GM12872 (cell line): ENCODE measurements around the gene PRODH2.

ENCODE experiments used
- TF ChIP-seq, protein P1 (sequence below): IDR thresholded peaks from 3 replicates; pipeline ENCODE4 v1.5.1; 2011; ENCODE audit warnings: low read depth, mild to moderate bottlenecking, low read length, moderate library complexity; ENCODE audit not compliant: insufficient read depth

PRODH2 gene

DNA sequence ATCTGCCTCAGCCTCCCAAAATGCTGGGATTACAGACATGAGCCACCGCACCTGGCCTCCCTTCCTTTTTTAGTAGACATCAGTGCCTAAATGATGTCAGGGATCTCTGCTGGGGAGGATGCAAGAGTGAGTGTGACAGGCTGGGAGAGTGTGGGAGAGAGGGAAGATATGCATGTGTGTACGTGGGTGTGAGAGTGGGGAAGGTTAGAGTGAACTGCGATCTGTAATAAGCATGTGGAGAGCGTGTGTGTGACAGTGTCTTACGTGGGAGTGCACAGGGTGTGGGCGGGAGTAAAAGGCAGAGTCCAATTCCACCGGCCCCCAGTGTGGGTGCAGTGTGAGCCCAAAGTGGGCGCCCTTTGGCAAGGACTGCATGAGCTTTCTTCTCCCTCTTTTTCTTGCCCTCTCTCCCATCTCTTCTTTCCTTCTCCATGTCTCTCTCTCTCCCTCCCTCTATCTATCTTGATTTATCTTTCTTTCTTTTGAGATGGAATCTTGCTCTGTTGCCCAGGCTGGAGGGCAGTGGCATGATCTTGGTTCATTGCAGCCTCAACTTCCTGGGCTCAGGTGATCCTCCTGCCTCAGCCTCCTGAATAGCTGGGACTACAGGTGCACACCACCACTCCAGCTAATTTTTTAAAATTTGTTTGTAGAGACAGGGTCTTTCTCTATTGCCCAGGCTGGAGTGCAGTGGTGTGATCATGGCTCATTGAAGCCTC is 40.6 kb upstream of the PRODH2 start:
- TF ChIP-seq, protein P1, sequence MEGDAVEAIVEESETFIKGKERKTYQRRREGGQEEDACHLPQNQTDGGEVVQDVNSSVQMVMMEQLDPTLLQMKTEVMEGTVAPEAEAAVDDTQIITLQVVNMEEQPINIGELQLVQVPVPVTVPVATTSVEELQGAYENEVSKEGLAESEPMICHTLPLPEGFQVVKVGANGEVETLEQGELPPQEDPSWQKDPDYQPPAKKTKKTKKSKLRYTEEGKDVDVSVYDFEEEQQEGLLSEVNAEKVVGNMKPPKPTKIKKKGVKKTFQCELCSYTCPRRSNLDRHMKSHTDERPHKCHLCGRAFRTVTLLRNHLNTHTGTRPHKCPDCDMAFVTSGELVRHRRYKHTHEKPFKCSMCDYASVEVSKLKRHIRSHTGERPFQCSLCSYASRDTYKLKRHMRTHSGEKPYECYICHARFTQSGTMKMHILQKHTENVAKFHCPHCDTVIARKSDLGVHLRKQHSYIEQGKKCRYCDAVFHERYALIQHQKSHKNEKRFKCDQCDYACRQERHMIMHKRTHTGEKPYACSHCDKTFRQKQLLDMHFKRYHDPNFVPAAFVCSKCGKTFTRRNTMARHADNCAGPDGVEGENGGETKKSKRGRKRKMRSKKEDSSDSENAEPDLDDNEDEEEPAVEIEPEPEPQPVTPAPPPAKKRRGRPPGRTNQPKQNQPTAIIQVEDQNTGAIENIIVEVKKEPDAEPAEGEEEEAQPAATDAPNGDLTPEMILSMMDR = no peak

DNA sequence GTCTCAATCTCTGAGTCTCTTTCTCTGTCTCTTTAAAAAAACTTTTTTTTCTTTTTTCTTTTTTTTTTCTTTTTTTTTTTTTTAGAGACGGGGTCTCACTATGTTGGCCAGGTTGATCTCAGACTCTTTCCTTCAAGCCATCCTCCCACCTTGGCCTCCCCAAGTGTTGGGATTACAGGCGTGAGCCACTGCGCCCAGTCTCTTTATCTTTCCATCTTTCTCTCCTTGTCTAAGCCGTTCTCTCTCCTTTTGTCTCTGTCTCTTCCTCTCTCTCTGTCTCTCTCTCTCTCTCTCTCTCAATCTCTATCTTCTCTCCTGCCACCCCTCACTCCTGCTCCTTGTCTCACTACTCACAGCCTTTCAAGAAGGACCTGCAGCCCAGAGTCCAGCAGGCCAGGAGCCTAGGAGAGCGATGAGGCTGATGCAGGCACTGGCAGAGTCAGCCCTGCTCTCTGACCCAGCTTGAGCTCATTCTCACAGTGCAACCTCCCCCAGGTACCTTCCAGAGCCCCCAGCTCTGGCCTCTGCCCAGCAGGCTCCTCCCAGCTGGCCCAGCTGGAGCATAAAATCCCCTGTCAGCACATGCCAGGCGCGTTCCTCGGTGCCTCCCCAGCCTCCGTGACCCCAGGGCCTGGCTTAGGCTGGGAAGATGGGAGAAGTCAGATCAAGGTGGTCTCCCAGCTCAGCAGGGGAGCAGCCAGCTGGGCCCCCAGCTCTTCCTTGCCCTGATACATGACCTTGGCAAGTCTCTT is 39.6 kb upstream of the PRODH2 start, which contains the start of gene NPHS1:
TSS of gene NPHS1 (minus strand) at position 476 of the 752 bp plus-strand sequence. CDS start 667 bp downstream, outside the sequence.
- TF ChIP-seq, protein P1 = no peak

DNA sequence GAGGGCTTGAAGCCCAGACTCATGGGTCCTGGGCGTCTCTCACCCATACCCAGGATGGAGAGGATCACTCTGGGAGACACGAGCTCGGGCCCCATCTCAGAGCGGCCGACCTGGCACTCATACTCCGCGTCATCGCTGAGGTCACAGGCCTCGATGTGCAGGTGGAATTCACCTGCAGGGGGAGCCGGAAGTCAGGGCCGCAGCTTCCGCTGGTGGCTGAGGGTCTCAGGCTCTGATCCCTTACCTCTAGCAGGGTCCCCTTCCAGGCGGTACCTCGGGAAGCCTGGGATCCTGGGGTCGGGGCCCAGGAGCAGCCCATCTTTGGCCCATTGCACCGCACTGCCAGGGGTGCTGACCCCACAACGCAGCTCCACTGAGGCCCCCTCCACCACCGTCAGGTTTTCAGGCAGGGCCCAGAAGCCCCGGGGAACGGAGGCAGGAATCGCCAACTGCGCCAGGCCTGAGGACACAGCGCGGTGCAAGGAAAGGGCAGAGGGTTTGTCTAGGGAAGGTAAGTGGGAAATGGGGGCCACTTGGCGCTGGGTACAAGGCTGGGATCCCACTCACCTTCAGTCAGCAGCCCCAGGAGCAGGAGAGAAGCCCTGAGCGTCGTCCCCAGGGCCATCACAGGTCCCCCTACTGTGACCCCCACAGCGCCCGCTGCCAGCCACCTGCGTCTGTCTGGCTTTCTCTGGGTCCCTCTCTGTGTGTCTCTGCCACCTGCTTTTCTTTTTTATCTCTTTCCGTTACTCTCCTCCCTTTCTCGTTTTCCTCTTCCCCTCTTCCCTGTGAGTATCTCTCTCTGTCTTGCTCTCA is 38.8 kb upstream of the PRODH2 start:
- TF ChIP-seq, protein P1 = no peak

DNA sequence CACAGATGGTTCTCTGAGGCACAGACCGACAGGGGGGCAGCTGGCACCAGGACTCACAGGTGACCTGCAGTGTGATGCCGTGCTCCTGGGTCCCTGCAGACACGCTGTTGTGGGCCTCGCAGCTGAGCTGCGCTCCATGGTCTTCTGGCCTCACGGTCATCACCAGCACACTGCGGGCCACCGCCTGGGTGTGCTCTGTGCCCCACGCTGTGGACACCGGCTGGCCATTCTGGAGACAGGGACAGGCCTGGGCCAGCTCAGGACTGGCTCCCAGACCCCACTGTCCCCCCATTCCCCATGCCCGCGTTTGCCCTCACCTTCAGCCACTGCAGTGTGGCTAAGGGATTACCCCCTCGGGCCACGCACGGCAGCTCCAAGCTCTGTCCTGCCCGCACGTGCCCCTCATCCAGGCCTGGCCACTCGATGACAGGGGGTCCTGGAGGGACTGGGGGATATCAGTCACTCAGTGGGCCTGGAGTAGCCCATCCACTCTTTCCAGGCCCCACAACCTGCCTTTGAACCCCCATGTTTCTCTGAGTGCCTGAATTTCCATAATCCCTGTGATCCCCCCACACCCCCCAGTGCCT is 36.4 kb upstream of the PRODH2 start:
- TF ChIP-seq, protein P1 = no peak

DNA sequence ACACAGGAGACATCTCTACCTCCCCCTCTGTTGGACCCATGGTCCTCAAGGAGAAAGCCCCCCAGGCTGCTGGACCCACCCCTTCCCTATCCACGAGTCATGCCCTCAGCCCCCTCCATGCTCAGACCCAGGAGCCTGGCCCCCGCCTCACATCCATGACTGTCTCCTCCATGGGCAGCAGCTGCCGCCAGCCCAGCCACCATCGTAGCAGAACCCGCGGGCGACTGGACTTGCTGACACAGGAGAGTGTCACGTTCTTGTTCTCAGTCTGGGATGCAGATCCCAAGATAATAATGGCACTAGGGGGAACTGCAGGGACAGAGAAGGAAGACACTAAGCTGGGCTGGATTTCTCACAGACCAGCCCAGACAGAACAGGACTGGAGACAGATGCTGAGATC is 35.8 kb upstream of the PRODH2 start:
- TF ChIP-seq, protein P1 = no peak

DNA sequence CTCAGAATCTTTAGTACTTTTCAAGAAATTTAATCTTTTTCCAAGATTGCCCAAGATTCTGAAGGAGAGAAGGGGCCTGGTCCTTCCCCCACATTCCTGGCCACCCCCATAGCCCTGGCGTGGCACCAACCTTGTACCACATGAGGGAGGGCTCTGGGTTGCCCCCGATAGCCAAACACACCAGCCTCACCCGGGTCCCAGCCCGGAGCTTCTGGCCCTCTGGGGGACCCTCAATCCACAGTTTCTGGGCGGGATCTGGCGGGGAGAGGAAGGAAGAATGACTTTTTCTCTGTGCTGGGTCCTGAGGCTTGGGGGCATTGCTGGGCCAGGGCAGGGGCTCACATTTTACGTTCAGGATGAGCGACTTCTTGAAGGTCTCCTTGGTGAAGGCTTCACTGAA is 35.3 kb upstream of the PRODH2 start:
- TF ChIP-seq, protein P1 = no peak
